ENCODE measurements around the gene VPS51.

DNA sequence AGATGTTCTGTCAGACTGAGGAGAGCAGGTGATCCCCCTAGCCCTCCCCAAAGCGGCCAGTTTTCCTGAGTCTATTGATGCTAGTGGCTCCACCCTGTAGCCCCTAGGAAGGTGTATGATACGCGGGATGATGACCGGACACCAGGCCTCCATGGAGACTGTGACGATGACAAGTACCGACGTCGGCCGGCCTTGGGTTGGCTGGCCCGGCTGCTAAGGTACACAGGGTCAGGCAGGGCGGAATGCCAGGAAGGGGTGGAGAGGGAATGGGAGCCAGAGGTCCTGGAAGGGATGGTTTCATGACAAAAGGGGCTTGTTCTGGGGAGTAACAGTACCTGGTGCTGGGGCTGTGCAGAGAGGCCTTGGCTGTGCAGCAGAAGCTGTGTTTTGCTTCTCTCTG is 8.8 kb upstream of the VPS51 start:
- TF ChIP-seq, protein P1, sequence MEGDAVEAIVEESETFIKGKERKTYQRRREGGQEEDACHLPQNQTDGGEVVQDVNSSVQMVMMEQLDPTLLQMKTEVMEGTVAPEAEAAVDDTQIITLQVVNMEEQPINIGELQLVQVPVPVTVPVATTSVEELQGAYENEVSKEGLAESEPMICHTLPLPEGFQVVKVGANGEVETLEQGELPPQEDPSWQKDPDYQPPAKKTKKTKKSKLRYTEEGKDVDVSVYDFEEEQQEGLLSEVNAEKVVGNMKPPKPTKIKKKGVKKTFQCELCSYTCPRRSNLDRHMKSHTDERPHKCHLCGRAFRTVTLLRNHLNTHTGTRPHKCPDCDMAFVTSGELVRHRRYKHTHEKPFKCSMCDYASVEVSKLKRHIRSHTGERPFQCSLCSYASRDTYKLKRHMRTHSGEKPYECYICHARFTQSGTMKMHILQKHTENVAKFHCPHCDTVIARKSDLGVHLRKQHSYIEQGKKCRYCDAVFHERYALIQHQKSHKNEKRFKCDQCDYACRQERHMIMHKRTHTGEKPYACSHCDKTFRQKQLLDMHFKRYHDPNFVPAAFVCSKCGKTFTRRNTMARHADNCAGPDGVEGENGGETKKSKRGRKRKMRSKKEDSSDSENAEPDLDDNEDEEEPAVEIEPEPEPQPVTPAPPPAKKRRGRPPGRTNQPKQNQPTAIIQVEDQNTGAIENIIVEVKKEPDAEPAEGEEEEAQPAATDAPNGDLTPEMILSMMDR (IDR thresholded peaks at IDR 0.05) = no peak
- TF ChIP-seq POLR2A (IDR thresholded peaks at IDR 0.05) = no peak

All from adrenal gland (tissue), 5 donors.